ENCODE results near the gene TNFRSF9.

Gene TNFRSF9

DNA sequence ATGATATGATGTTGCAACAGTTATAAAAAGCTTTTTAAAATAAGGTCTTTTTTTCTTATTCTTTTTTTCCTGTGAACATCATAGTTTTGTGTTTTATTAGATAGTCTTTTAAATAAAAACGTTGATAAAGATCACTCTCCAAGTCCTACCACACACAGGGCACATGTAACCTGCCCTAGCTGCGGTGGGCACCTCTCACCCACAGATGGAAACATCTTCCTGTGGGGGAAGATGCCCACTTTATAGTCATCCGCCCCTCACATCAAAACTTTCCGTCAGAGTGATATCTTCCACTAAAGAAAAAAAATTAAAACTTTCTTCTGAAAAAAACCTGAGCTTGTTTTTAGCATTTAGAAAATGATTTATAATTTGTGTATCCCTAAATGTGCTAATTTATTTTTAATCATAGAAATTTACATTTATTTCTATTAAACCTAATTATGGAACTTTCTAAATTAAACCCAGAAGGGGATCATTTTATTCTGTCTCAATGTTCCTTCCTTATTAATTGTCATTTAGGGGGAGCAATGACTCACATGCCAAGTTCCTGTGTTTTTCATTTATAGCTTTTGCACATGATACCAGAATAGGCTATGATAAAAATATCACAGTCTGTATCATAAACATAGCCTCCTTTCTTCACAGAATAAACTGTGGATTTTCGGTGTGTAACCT lies 24.7 kb downstream of the TNFRSF9 start:
- DNase-seq: no peak

DNA sequence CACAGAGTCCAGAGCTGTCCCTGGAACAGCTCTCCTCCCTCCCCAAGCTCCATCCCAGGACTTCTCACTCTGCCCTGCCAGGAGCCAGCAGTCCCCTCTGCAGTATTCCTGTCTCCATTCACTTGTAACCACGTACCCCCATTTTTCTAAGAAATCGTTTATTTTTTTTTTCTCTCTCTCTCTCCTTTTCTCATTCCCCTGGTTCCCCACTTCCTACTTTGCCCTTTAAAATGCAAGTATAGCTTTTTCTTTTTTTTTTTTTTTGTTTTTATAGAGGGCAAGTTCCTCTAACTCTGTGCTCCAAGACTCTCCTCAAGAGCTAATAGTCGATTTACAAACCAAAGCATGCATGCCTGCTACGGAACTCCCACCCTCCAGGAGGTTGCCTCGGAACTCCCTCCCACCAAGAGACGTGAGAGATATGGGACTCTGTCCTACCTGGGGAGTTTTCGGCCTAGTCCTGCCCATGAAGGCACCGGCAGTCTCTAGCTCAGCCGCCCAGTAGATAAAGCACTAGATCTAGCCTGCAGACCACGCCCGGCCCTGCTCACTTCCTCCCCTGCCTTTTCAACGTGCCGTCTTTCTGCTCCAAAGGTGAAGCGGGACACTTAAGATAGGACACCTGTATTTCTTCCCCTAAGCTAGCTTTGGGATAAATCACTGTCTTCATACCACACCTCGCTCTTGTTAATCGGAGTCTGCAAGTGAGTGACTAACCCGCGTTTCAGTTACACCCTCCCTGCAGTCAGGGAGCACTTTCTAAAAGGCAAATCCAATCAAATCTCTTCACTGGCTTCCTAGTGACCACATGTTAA lies 27.7 kb downstream of the TNFRSF9 start:
- DNase-seq: no peak

DNA sequence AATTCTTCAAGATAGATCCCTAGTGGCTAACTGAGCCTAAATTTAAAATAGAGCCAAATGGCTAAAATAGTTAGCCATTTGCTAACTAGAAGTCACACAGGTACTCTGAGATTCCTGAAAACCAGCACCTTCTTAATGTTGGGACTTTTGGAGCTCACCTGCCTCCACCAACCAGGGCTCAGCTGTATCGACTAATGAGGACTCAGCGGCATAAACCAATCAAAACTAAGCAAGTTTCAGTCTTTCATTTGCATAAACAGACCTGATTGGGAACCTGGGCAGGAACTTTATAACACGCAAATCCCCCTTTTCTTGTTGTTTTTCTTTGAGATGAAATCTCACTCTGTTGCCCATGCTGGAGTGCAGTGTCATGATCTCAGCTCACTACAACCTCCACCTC lies 28.5 kb downstream of the TNFRSF9 start:
- no peak for DNase-seq

DNA sequence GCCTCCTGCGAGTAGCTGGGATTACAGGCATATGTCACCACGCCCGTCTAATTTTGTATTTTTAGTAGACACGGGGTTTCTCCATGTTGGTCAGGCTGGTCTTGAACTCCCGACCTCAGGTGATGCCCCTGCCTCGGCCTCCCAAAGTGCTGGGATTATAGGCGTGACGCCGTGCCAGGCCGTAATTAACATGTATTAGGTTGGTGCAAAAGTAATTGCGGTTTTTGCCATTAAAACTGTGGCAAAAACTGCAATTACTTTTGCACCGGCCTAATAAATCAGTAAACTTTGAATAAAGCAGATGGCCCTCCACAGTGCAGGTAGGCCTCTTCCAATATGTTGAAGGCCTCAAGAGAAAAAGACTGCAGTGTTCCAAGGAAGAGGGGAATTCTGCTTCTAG lies 35.4 kb downstream of the TNFRSF9 start:
- DNase-seq: no peak

DNA sequence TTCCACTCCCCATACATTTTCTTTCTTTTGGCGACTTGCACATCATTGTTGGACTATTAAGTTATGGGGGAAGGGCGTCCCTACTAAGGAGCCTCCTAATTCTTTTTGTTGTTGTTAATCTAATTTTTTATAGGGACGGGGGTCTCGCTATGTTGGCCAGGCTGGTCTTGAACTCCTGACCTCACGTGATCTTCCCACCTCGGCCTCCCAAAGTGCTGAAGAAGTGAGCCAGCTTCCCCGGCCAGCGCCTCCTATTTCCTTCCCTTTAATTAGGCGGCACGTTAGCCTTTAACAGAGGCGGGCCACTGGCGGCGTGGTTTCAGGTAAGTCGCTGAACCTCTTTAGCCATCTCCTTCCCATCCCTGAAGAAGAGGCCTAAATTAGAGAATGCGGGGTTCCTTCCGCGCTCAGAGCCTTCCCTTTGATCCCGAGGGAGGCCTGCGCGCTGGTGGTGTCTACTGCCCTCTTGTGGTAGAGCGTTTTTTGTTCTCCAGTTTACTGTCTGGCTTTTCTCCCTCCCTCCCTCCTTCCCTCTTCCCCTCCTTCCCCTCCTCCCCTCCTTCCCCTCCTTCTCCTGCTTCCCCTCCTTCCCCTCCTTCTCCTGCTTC lies 38.1 kb downstream of the TNFRSF9 start:
- peak; percentile 60 for DNase-seq

DNA sequence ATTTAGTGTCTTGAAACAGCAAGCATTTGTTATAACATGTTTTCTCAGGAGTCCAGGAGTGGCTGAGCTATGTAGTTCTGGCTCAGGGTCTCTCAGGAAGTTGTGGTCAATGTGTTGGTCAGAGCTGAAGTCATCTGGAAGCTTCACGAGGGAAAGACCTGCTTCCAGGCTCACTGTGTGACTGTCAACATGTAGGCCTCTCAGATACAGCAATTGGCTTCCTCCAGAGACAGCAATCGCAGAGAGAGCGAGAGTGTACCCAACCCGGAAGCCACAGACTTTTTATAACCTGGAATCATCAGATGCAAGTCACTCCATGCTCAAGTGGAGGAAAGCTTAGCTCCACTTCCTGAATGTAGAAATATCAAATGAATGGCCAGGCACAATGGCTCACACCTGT lies 40.9 kb downstream of the TNFRSF9 start:
- DNase-seq: no peak

DNA sequence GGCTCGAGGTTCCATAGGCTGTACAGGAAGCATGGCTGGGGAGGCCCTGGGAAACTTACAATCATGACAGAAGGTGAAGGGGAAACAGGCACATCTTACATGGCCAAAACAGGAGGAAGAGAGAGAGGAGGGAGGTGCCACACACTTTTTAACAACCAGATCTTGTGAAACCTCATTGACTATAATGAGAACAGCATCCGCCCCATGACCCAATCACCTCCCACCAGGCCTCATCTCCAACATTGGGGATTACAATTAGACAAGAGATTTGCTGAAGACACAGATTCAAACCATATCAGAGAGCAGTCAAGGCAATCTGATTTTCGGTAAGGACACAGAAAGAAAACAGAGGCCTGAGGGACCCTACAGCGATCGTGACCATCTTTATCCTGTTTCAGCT lies 41.7 kb downstream of the TNFRSF9 start:
- DNase-seq: no peak

DNA sequence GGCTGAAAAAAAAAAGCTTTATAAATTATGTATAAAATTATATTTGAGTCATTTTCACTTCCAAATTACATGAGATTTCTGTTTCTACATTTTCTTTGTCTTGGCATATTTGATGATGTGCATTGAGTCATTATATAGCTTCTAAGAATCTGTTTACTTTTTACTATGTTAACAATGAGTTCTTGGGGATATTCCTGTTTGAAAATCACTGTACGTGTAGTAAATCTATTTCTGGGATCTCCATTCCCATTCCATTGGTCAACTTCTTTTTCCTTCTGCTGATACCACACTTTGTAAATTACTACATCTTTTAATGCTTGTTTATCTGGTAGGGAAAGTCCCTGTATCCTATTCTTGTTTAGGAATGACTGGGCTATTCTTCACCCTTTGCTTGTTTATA lies 43.6 kb downstream of the TNFRSF9 start:
- no peak for DNase-seq

DNA sequence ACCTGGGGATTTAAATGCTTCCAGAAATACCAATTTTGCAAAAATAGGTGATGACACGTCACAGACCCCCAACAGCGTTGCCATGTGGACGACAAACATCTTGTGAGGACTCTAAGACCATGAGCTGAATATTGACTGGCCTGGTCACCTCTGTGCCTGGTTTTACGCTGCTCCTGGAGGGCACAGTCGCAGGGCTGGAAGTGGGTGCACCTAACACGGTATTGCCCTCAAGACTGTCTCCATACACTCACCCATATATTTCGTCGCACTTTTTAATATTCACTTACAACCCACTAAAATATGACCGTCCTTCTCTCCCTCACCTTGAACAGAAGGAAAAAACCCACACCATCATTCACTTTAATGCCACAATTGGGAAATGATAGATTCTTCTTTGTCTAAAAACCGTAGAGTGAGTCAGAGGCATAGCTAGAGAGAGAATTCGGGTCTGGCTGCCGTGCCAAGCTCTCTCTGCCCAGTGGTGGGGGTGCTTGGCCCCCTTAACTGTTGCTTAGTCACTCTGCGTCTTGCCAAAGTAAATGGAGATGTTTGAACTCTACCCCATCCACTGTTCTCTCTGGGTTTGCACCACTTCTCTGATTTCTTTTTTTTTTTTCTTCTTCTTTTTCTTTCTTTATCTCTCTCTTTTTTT lies 47.0 kb downstream of the TNFRSF9 start:
- no peak for DNase-seq

DNA sequence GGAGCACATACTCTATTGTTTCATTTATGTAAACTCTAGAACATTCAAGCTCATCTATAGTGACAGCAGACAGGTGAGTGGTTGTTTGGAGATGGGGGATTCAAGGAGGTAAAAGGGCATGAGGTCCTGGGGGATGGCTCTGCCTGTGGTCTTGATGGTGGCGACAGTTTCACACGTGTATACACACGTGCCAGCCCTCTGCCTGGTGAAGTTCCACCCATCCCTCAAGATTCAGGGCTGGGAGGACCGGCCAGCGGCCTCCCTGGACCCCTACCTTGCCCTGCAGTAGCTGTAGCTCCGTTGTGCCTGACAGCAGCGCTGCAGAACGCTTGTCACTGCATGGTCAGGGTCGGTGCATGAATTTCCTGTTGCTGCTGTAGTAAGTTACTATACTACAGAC lies 48.8 kb downstream of the TNFRSF9 start:
- DNase-seq: no peak

DNA sequence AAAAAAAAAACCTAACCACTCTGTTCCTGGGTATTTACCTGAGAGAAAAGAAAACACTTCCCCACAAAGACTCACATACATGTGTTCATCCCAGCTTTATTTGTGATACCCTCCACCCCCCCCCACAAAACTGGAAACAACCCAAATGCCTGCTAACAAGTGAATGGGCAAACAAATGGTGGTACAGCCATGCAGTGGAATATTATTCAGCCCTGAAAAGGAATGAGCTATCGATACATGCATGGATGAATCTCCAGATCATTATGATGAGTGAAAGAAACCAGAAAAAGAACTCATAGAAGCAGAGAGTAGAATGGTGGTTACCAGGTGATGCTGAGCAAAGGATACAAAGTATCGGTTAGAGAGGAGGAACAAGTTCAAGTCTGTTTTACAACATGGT lies 49.8 kb downstream of the TNFRSF9 start:
- no peak for DNase-seq

DNA sequence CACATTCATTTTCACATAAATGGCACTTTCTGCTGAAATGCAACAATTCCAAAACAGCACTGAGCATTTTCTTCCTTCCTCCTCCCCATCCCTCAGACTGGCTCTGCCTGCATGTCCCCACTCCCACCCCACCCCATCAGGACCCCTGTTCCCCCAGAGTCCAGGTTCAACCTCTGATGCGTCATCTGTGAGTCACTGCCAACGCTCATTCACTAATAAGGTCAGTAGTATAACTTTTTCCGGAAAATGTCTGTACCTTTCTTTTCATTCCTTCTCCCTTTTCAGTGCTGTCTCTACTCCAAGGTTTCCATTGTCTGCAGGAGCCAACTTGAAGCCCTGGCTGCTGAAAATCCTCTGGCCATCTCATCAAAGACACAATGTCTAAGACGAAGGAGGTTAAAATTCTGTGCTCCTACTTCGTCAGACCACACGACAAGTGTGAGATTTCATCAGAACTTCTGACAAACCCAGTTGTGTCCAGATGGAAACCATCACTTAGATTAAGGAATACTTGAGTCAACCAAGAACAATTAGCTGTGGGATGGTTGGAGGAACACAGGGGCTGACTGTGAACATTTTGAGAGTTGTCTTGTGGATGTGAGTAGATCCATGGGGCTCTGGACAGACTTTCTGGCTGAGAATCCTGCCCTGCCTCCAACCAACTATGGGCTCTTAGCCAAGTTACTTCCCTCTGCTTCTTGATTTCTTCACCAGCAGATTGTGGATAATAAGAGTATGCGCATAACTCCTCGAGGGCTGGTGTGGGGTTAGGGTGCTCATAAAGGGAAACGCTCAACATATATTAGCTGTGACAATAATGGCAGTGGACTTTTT lies 52.2 kb downstream of the TNFRSF9 start:
- no peak for DNase-seq

DNA sequence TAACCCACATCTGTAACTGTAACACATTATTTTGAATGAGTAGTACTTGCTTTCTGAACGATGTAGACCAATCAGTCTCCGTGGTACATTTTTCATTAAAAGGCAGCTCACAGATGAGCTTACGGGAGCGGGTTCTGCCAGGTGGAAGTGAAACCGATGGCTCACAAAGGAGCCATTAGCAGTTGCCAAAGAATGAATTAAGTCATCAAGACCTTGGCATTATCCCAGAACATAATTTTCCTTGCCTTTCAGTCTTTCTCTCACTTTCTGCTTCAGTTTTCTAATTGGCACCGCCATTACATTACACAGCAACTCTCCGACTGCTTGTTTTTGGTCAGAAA lies 54.3 kb downstream of the TNFRSF9 start:
- peak; percentile 15 for DNase-seq

DNA sequence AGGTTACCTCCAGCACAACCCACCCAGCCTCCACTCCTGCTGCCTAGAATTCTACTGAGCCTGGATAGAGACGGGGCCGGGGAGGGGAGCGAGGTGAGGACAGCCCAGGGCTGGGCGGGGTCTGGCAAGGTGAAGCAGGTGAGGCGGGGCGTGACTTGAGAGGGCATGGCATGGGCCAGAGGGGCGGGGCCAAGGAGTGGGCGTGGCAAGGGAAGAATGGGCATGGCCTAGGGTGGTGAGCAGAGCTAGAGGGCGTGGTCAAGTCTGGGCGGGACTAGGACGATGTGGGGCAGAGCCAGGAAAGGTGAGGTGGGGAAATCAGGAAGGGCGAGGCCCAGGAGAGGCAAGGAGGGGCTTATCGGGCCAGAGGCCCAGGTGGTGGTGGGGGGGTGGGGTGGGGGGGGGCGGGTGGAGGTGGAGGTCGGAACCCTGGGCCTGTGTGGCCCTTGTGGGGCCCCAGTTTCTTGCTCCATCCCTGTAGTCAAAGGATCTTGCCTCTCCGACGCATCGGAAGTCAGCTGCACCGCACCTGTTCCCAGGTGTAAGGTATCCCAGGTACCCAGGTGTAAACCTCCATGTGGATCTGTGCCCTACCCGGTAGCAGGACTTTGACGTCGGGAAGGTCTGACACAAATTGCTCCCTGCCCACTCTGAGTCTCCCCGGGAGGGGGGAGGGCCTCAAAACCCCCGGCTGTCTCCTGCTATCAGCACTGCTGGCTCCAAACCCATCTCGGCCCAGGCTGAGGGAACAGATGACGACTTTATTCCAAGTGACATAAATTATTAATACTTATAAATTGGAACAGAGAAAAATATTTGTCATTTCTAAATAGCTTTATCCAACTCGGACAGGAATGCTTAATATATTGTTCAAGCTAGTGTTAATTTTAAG lies 54.9 kb downstream of the TNFRSF9 start:
- peak; percentile 73 for DNase-seq

DNA sequence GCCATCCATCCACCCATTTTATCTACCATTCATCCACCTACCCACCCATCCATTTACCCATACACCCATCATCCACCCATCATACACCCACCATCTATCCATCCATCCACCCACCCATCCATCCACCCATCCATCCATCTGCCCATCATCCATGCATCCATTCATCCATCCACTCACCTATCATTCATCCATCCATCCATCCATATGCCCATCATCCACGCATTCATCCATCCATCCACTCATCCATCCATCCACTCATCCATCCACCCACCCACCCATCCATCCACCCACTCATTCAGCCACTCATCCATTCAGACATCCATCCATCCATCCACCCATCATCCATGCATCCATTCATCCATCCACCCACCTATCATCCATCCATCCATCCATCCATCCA lies 55.9 kb downstream of the TNFRSF9 start:
- DNase-seq: no peak

DNA sequence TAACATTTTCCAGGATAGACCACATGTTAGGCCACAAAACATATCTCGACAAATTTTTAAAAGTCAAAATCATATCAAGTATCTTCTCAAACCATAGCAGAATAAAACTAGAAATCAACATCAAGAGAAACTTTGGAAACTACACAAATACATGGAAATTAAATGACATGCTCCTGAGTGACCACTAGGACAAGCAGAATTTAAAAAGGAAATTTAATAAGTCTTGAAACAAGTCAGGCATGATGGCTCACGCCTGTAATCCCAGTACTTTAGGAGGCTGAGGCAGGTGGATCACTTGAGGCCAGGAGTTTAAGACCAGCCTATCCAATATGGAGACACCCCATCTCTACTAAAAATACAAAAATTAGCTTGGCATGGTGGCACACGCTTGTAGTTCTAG lies 61.4 kb downstream of the TNFRSF9 start:
- no peak for DNase-seq

DNA sequence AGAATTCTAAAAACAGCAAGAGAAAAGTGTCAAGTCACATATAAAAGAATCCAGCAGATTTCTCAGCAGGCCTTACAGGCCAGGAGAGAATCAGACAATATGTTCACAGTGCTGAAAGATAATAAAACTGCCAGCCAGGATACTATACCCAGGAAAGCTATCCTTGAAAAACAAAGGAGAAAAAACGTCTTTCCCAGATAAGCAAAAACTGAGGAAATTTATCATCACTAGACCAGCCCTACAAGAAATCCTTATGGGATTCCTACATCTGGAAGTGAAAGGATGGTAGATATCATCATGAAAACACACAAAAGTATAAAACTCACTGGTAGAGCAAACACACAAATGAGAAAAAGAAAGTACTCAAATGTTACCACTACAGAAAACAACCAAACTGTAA lies 62.6 kb downstream of the TNFRSF9 start:
- DNase-seq: no peak

DNA sequence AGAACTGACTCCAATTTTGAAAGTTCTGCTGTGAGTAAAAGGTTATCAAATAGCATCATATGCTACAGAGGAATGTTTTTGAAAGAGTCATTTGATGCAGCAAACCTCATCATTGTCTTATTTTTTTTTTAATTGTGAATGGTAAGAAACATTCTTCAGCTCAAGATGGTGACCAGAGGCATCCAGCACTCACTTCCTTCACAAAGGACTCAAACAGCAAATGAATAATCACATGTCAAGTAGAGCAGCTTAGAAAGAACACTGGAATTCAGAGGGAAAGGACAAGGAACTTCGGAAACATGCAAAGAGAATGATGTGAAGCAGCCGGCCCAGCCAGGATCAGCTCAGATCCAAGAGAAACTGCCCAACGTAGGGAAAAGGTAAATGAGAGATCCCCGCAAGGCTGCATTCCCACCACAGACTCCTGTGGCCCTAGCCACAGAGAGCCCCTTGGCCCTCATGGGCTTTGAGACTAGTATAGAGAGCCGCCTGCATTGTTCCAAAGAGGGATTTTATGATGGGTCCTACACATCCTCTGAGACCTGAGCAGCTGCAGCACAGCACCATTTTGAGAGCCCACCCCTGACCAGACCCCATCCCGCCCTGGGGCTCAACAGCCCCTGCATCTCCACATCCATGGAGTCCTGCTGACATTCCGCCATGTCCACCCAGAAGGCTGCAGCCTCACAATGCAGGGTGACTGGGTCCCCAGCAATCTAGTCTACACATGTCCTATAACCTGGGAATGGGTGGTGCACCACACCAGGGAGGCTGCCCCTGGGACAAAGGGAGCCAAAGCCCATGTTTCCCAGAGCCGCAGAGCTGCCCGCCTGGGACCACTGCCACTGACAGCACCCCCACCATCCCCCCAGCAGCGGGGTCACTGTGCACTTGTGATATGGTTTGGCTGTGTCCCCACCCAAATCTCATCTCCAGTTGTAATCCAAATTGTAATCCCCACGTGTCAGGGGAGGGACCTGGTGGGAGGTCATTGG lies 66.5 kb downstream of the TNFRSF9 start:
- DNase-seq: no peak

DNA sequence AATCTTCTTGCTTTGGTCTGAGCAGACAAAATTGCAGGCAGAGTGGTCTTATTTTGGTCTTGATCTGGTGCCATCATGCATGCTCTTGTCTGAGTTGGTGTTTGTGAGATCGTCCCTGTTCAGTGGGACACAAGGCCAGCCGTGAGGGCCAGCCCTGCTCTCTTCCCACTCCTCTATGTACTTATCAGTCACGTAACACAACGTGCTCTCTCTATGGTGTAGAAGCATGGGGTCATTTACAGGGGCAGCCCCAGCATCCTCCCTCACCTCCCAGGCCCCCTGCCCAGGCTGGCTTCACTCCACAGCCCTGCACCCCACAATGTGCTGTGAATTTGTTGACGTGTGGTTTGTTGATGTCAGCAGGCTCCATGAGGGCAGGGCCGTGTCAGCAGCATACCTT lies 69.5 kb downstream of the TNFRSF9 start:
- DNase-seq: no peak

DNA sequence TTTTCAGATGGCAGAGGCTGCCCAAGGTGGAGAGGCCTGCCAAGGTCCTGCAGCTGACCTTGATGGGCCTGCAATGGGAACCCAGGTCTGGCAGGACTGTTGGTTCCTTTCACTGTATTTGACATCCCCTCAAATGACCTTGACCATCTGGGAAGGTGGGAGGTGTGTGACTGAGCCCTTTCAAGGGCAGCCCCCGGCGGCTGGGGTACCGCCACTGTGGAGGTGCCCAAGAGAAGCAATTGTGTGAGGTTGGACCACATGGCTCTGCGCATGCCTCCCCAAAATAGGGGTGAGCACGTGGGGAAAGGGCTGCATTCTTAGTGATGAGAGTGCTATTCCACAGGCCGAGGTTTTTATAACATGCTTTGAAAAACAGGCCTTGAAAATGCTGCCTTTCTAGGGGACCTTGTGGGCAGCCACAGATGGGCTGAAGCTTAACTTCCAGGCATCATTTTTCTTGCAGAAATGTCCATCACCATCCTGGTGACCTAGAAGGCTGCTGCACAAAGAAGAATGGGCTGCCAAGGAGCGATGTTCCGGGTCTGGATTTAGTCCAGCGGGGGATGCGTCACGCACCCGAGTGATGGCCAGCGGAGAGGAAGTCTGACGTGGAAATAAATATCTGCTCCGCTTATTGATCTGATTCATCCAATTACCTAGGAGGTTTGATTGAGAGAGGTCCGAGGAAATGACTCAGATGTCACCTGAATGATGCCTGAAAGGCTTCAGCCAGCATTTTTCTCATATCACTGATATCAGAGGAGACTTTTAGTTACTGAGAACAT lies 71.3 kb downstream of the TNFRSF9 start:
- DNase-seq: no peak

Data from NCI-H2029 (cell line).